Measurements from ENCODE around the gene MTF1.

MTF1 gene

DNA sequence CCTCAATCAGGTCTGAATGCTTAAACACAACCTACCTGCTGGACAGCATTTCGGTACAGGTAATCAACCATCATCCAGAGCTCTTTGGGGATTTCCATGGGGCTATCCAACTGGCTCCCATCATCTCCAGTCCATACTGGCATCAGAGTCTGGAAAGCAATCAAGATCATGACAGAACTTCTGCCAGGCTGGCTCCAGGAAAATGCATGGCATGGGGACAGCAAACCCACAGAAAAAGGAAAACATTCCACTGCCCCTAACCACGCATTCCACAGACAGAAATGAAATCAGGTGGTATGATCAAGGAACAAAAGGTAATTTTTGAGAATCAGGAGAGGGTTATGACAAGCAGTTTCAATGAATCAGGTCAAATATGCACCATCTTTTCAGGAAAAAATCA lies 9.1 kb upstream of the MTF1 start:
- FAIRE-seq: no peak

DNA sequence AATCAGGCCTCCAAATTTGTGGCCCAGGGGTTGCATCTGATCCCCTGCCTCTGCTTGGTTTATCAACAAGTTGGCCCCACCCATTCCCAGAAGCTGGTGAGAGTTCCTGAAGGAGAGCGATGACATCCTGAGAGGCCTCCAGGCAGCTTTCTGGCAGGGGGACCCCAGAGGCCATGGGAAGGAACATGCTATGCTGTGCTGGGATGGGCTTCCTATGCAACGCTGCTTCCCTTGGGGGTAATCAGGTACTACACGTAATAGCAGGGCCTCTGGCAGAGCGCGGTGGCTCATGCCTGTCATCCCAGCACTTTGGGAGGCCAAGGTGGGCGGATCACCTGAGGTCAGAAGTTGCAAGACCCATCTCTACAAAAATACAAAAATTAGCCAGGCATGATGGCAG lies 8.4 kb upstream of the MTF1 start:
- no peak for DNase-seq (ENCODE audit: insufficient read length, low spot score)
- no peak for FAIRE-seq

More for the DNA sequence above, 9.1 kb upstream of the MTF1 start:
- DNase-seq (ENCODE audit: insufficient read length, low spot score): no peak

DNA sequence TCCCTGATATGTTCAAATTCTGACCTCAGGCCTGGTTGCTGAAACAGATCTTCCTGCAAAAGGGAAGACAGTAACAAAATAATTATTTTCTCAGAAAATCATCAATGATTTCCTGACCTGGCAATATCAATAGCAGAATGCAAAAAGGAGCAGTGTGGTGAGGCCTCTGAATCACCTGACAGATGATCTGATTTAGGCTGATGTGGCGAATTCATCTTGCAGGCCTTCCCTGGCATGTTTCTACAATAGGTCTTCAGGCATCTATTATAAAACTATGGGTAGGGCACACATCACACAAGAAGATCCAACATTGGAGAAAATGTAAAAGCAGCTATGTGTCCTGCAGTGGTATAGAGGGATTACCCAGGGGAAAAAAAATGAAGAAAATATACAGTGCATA lies 7.1 kb upstream of the MTF1 start:
- FAIRE-seq: no peak

DNA sequence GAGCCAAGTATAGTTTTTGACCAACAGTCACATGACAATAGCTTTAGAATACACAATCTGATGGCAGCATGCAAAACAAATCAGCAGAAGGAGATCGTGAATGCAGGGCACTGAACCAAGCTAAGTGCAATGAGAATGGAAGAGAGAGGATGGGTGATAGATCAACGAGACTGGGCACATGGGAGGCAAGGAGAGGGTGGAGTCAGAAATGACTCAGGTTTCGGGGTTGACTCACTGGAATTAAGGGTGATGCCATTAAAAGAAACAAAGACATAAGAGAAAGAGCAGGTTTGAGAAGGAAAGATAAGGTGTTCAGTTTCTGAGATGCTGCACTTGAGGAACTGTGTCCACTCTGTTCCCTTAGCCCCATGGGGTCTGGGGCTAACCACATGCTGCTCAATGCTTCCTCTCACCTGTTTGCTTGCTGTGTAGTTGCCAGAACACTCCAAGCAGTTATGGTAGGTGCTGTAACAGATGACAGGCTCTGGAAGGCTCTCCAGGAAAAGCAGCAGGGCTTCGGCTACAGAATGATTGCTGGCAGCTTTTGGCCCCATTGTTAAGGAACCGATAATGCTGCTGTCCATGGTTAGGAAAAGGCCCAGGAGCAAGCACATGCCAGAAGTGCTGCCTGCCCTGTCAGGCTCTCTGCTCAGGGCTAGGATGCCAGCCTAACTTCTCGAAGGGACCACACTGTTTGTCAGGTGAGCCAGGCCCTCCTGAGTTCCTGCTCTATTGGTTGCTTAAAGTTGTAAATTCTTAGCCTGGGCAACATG lies 6.1 kb upstream of the MTF1 start:
- DNase-seq (ENCODE audit: insufficient read length, low spot score) (no peak), FAIRE-seq (no peak)

More for the DNA sequence above, 7.1 kb upstream of the MTF1 start:
- no peak for DNase-seq (ENCODE audit: insufficient read length, low spot score)

DNA sequence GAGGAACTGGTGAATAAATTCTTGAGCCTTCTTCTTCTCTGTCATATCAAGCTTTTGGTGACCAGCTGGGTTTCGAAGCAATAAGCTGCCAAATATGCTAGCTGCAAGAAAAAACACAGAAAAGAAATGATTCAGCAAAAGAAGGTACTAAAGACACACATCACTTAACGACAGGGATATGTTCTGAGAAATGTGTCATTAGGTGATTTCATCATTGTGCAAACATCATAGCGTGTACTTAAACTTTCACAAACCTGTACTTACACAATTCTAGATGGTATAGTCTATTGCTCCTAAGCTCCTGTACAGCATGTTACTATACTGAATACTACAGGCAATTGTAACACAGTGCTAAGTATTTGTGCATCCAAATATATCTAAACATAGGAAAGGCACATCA lies 2.9 kb upstream of the MTF1 start:
- DNase-seq (ENCODE audit: insufficient read length, low spot score): no peak
- FAIRE-seq: no peak

DNA sequence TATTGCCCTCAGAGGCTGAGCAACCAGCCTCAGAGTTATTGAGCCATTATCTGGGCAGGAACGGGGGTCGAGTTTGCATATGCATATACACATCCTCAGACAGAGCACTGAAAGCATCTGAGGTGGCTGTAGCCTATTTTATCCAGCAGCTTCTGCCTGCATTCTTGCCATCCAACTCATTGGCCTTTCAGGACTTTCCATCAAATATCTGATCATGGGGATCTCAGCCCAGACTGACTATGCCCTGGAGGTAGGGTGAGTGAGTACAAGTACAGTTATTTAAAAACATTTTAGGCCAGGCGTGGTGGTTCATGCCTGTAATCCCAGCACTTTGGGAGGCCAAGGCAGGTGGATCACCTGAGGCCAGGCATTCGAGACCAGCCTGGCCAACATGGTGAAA lies 1.8 kb upstream of the MTF1 start:
- no peak for DNase-seq (ENCODE audit: insufficient read length, low spot score)
- FAIRE-seq: no peak

DNA sequence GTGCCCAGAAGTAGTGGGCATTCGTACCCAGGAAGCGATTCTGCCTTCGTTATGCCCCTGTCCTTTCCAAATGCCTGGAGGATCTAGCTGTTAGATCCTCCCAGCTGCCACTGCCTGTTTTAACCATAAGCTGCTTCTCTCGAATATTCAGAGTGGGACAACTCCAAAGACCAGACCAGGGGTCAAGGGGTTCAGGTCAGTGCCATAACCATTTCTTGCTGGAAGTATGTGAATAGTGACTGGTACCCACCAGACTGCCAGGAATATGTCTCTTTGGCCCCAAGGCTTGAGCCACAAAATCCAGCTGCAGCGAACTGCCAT lies 914 bp upstream of the MTF1 start:
- DNase-seq (ENCODE audit: insufficient read length, low spot score) (no peak), FAIRE-seq (no peak)

DNA sequence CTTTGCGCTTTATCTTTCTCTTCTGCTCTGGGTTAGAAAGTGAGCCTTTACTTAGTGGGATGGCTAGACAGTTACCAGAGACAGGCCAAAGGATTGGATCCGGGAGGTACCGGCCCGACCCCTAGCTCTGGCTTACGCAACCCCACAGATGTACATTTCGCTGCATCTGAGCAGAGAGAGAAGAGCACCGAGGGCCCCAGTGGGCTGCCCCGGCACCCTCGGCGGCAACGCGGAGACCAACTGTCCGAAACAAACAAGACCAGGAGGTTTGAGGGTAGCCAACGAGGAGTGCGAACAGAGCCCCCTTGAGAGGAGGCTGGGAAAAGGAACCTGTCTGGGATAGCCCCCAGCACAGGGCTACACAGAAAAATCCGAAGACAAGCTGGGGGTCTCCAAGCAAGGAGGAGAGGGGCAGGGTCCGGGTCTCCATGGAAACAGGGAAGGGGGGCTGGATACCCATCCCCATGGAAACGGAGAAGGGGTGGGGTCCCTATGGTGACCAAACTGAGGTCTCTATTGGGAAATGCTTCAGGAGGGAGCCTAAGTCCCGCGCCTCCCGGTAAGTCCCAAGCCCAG lies 373 bp downstream of the MTF1 start:
- no peak for DNase-seq (ENCODE audit: insufficient read length, low spot score)
- no peak for FAIRE-seq

DNA sequence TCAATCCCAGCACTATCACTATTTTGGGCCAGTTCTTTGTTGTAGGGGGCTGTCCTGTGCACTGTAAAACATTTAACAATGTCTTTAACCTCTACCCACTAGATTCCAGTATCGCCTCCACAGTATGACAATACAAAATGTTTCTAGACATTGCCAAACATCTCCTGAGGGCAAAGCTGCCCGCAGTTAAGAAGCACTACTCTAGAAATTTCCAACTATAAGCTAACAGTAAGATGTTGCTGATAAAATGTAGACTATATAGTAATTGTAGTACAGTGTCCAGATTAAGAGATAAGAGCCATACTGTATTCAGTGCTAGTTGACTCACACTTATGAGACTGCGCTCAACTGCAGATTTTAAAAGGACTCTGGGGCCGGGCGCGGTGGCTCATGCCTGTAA lies 5.0 kb downstream of the MTF1 start:
- DNase-seq (ENCODE audit: insufficient read length, low spot score) (no peak), FAIRE-seq (no peak)

DNA sequence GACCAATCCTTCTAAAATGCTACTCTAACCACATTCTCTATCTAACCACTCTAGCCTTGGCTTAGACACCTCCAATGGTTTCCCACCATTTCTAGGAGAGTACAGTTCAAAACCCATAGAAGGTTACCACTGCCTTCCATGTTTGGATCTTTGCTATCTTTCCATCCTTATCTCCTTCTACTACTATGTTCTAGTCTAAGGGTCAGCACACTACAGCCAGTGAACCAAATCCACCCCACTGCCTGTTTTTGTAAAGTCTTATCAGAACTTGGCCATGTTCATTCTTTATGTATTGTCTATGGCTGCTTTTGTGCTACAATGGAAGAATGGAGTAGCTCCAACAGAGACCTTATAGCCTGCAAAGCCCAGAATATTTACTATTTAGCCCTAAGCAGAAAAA lies 6.2 kb downstream of the MTF1 start:
- FAIRE-seq: no peak
- no peak for DNase-seq (ENCODE audit: insufficient read length, low spot score)

DNA sequence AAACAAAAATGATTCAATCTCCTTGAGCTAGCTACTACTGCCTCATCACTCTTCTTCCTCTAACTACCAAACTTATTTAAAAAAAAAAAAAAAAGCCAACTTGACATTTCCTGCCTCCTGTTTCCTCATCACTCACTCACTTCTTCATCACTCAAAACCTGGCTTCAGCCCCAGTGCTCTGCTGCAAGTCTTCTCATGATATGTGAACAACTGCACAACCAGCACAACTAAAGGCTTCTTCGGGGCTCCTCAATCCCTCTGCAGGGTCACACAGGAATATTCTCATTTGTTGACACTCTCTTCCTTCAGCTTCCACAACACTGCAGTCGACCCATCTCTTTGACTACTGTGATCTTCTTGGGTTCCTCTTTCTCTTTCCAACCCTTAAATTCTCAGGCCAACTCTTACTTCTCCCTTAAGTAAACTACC lies 7.6 kb downstream of the MTF1 start:
- DNase-seq (ENCODE audit: insufficient read length, low spot score) (no peak), FAIRE-seq (no peak)

DNA sequence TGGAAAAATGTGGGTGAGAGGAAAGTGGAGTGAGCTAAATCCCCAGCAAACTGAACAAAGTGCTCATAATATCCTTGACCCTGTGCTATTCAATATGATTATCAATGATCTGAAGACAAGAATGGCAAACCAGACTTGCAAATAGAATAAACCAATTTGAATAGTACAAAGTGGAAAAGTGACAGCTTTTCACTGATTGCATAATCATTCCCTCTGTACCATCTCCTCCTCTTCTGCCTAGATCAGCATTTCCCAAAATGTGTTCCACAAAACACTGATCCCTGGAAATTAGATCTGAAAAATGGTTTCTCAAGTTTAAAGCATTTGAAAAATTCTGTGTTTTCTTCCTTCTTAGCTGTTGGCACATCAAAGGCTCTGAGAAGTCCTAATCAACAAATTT lies 8.1 kb downstream of the MTF1 start:
- no peak for FAIRE-seq

DNA sequence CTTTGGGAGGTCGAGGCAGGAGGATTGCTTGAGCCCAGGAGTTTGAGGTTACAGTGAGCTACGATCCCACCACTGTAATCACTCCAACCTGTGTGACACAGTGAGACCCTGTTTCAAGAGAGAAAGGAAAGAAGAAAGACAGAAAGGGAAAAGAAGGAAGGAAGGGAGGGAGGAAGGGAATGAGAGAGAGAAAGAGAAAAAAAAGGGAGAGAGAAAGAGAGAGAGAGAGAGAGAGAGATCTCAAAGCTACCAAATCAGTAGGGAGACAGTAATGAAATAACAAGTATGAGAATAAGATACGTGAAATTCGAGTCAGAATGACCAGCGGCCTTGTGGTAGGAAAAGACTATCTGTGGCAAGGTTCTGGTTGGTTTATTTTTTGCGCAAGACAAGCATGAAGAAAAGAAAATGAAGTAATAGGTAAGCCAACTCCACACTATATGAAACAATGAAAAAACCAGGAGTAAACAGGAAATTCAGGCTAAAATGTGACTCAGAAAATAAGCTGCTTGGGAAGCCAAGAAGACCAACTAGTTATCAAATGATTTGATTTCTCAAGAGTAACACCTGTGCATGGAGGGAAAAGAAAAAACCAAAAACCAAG lies 8.9 kb downstream of the MTF1 start:
- FAIRE-seq: no peak
- no peak for DNase-seq (ENCODE audit: insufficient read length, low spot score)

More for the DNA sequence above, 8.1 kb downstream of the MTF1 start:
- no peak for DNase-seq (ENCODE audit: insufficient read length, low spot score)

DNA sequence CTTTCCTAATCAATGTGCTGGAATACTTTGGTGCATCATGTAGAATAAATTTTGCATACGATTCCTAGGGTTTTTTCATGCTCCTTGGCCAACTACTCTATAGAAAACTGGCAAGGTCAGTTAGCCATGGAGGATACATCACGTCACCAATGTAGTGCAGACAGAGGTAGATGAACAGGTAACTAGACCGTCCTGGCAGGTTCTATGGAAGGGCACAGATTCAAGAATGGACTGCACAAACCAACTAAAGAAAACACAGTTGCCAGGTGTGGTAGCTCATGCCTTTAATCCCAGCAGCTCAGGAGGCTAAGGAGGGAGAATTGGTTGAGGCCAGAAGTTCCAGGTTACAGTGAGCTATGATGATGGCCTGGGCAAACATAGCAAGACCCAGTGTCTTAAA lies 9.9 kb downstream of the MTF1 start:
- DNase-seq (ENCODE audit: insufficient read length, low spot score): no peak
- no peak for FAIRE-seq

DNA sequence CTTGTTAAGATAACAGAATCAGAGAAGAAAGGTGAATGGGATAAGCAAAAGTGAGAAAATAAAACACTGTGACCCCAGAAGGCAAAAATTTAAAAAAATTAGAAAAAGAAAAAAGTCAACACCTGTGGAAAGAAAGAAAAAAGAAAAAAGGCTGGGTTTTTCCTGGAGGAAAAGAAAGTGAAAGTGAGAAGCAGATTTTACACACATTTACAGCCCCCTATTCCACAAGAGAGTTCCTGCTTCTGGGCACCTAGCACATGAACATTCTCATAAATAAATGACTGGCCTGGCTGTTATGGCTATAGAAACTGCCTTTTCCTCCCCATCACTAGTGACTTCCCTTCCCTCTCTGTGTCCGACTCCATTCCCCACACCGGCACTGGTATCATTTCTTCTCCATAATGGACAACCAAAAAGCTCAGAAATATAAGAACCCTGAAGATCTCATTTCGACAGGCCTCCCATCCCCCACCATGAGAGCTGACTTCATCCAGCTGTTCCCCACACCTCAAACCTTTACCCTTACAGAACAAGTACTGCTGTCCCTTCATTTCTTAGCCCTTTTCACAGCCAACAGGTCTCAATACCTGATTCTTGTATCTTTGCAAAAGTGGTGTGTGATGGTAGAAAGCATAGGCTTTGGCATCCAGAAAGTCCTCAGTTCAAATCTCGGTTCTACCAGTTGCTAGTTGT lies 12.6 kb downstream of the MTF1 start:
- DNase-seq (ENCODE audit: insufficient read length, low spot score): no peak
- FAIRE-seq: no peak

DNA sequence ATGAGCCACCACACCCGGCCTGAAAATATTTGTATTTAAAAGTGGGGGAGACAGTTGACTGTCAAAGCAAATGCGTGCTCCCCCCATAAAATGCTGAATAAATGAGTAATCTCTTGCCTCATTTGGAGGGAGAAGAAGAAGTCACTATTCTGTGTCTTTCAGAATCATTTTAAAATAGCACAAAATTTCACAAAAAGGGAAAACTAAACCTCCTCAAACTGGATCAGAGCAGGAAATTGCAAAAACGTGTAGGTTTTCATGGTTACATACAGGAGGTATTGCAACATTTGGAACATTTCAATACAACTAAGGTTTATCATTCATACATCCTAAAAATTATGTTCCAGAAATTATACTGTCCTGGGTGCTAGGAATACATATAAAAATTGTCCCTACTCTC lies 13.6 kb downstream of the MTF1 start:
- no peak for FAIRE-seq

DNA sequence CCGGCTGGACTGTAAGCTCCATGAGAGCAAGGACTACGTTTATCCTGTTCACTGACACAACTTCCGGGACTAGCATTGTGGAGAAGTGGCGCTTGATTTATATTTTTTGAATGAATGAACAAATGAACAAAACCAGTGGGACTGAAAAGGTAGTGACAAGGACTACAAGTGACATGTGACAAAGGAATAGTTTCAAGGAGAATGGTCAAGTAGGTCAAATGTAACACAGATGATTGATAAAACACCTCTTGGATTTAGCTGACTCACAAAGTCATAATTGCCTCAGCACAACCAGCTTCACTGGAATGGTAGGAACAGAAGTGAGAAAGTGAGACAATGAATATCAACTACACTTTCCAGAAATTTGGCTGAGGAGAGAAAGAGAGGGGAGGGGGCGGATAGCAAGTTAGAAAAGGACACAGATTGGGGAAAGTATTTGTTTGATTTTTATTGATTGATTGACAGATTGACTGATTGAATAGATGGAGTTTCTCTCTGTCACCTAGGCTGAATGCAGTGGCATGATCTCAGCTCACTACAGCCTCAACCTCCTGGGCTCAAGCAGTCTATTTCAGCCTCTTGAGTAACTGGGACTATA lies 14.2 kb downstream of the MTF1 start:
- FAIRE-seq: no peak
- DNase-seq (ENCODE audit: insufficient read length, low spot score): no peak

More for the DNA sequence above, 13.6 kb downstream of the MTF1 start:
- DNase-seq (ENCODE audit: insufficient read length, low spot score): no peak

DNA sequence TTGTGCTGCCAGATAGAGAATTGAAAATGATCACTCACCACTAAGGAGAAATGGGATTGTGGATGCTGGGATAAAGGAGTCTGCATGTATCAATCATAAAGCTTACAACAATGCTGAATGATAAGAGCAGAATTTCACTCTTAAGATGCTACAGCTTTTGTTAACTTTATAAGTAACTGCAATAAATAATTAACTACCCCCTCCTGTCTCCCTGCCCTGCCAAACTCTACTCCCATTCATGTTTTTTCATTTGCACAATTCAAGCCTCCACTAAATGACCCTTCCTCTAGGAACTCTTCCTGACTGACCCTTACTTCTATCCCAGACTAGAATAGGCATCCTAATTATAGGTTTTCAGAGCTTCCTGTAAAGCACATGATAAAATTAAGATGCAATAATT lies 14.9 kb downstream of the MTF1 start:
- FAIRE-seq: no peak

DNA sequence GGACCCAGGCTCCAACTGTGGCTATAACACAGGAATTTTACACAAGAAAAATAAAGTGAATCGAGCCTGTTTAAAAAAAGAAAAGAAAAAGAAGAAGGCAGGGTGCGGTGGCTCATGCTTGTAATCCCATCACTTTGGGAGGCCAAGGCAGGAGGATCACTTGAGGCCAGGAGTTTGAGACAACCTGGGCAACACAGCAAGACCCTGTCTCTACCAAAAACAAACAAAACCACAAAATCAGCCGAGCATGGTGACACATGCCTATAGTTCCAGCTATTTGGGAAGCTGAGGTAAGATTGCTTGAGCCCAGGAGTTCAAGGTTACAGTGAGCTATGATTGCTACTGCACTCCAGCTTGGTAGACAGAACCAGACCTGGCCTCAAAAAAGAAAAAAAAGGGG lies 17.7 kb downstream of the MTF1 start:
- no peak for DNase-seq (ENCODE audit: insufficient read length, low spot score)
- FAIRE-seq: no peak

More for the DNA sequence above, 14.9 kb downstream of the MTF1 start:
- DNase-seq (ENCODE audit: insufficient read length, low spot score): no peak

DNA sequence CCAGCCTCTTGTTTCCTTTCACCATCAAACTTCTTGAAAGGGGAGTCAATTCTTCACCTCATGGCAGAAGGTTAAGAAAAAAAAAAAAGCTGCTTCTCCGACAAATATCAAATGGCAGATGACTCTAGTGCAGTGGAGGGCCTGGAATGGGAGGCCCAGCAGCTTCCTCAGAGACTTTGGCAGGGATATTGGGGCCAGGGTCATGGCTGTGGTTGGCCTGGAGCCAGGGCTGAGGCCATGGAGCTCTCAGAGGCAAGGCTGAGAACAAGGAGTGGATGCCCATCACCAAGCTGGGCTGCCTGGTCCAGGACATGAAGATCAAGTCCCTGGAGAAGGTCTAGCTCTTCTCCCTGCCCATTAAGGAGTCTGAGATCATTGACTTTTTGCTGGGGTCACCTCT lies 18.7 kb downstream of the MTF1 start:
- FAIRE-seq: no peak
- no peak for DNase-seq (ENCODE audit: insufficient read length, low spot score)

DNA sequence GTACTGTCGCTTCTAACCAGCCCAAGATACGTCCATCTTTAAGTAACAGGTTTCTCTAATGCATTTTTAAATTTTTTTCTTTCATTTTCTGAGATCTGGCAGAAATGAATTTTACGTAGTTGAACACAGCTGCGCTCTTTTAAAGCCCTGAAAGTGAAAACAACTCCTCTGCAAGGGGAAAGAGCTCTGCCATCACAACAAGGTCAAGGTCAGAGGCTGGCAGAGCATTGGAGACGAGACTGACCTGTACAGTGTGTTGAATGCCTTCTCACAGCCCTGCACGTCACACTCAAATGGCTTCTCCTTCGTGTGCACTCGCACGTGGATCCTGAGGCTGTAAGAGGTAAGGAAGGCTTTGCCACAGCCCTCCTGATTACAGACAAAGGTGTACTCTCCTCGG lies 19.7 kb downstream of the MTF1 start:
- no peak for FAIRE-seq
- no peak for DNase-seq (ENCODE audit: insufficient read length, low spot score)
